ENCODE data around the gene THUMPD3. TPM values are rescaled to one million over a fixed set of nuclear protein-coding genes. Genes with fewer than 3 reads are reported as not detected.

Gene THUMPD3
- total RNA-seq, 1 donor = 42.7 TPM

DNA sequence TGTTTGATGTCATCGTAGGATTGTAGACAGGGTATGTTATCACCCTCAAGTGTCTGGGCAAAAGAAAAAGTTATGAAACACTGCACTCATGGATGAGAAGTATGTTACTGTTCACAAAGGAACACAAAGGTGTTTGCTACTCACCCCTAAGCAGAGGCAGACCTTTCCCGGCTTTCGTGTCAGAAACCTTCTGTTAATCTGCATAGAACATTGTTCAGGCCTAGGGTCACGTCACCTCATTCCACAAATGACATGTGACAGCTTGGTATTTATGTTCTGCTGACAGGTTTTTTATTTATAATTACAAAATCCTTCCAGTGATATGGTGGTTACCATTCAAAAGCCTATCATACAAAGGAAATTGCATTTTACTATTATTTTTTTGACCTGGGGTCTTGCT is 16.5 kb downstream of the THUMPD3 start:
- TF ChIP-seq, protein P1, sequence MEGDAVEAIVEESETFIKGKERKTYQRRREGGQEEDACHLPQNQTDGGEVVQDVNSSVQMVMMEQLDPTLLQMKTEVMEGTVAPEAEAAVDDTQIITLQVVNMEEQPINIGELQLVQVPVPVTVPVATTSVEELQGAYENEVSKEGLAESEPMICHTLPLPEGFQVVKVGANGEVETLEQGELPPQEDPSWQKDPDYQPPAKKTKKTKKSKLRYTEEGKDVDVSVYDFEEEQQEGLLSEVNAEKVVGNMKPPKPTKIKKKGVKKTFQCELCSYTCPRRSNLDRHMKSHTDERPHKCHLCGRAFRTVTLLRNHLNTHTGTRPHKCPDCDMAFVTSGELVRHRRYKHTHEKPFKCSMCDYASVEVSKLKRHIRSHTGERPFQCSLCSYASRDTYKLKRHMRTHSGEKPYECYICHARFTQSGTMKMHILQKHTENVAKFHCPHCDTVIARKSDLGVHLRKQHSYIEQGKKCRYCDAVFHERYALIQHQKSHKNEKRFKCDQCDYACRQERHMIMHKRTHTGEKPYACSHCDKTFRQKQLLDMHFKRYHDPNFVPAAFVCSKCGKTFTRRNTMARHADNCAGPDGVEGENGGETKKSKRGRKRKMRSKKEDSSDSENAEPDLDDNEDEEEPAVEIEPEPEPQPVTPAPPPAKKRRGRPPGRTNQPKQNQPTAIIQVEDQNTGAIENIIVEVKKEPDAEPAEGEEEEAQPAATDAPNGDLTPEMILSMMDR (IDR thresholded peaks at IDR 0.05; ENCODE audit: extremely low read depth, low read depth, low read length) = no peak
- H3K4me3 ChIP-seq (ENCODE audit: insufficient read depth, low read length) = no peak overlapping the region
- no peaks in the 10 kb centered on the region for H3K9me3 ChIP-seq (ENCODE audit: low read depth, low read length)
- no peak overlapping the region for H2AFZ ChIP-seq (ENCODE audit: low read length)
- H3K4me2 ChIP-seq (ENCODE audit: insufficient read depth, low read length) = no peak overlapping the region
- no peak overlapping the region for H3K27ac ChIP-seq (ENCODE audit: low read depth, low read length)
- no peak for DNase-seq (ENCODE audit: insufficient read length, low spot score, missing footprints)
- no peaks in the 10 kb centered on the region for H3K27me3 ChIP-seq (ENCODE audit: insufficient read depth, low read length)
- H4K20me1 ChIP-seq (ENCODE audit: insufficient read depth, low read length) = no peaks in the 10 kb centered on the region
- H3K4me1 ChIP-seq (ENCODE audit: insufficient read depth, low read length) = no peaks in the 10 kb centered on the region
- H3K36me3 ChIP-seq (ENCODE audit: insufficient read depth, low read length) = peaks cover 71% of the 10 kb centered on the region
- H3K79me2 ChIP-seq (ENCODE audit: insufficient read depth, low read length) = no peaks in the 10 kb centered on the region

DNA sequence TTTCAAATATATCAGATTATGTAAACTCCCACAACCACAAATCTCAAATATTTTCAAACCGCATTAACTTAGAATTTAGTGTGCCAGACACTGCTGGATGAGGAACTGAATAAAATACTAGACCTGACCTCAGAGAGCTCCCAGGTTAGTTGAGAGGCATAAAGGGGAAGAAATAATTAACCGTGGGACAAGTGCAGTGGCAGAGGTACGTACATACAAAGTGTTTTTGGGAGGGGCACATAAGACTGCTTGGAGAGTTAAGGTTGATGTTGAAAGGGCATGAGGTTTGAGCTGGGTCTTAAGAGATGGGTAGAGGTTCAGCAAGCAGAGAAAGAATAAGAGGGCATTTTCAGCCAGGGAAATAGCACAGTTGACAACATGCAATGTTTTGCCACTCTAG is 17.2 kb downstream of the THUMPD3 start:
- Histone ChIP-seq H3K27ac (ENCODE audit: low read depth, low read length) (no peak overlapping the region), H3K9me3 (ENCODE audit: low read depth, low read length) (no peaks in the 10 kb centered on the region), H3K79me2 (ENCODE audit: insufficient read depth, low read length) (no peaks in the 10 kb centered on the region), H4K20me1 (ENCODE audit: insufficient read depth, low read length) (no peaks in the 10 kb centered on the region), H3K36me3 (ENCODE audit: insufficient read depth, low read length) (peaks cover 71% of the 10 kb centered on the region), H3K27me3 (ENCODE audit: insufficient read depth, low read length) (no peaks in the 10 kb centered on the region), H3K4me3 (ENCODE audit: insufficient read depth, low read length) (no peak overlapping the region), H2AFZ (ENCODE audit: low read length) (no peak overlapping the region), H3K4me2 (ENCODE audit: insufficient read depth, low read length) (no peak overlapping the region), H3K4me1 (ENCODE audit: insufficient read depth, low read length) (peaks cover 3% of the 10 kb centered on the region)
- DNase-seq (ENCODE audit: insufficient read length, low spot score, missing footprints) = no peak
- TF ChIP-seq, protein P1 (IDR thresholded peaks at IDR 0.05; ENCODE audit: extremely low read depth, low read depth, low read length) = no peak

DNA sequence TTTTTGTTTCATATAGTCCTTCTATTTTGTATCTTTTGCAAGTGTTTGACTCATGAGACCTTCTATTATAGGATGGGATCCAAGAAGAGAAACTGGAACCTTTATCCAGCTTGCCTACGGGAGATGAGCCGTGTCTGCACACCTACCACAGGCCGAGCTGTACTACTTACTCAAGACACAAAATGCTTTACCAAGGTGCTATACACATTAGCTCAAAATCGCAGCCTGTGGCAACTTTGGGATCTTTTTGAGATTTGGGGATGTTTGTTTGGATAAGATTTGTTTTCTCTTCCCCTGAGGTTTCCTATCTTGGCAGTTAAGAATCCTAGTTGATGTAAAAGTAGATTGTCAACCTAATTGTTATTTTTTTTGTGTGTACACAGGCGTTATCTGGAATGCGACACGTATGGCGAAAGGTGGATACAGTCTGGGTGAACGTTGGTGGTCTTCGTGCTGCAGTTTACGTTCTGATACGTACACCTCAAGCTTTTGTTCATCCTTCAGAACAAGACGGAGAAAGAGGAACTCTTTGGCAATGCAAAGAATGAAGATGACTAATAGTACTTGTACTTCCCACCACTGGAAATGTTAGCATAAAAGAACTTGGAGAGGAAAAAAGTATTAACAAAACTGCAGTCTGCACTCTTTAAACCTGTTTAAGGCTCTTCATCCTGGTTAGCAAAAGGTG is 21.4 kb downstream of the THUMPD3 start:
- H3K4me3 ChIP-seq (ENCODE audit: insufficient read depth, low read length) = no peak overlapping the region
- peaks cover 14% of the 10 kb centered on the region for H3K79me2 ChIP-seq (ENCODE audit: insufficient read depth, low read length)
- no peak overlapping the region for H3K4me2 ChIP-seq (ENCODE audit: insufficient read depth, low read length)
- peaks cover 3% of the 10 kb centered on the region for H3K4me1 ChIP-seq (ENCODE audit: insufficient read depth, low read length)
- peaks cover 7% of the 10 kb centered on the region for H4K20me1 ChIP-seq (ENCODE audit: insufficient read depth, low read length)
- H3K36me3 ChIP-seq (ENCODE audit: insufficient read depth, low read length) = peaks cover 80% of the 10 kb centered on the region
- TF ChIP-seq, protein P1 (IDR thresholded peaks at IDR 0.05; ENCODE audit: extremely low read depth, low read depth, low read length) = no peak
- no peak for DNase-seq (ENCODE audit: insufficient read length, low spot score, missing footprints)
- no peak overlapping the region for H2AFZ ChIP-seq (ENCODE audit: low read length)
- no peak overlapping the region for H3K27ac ChIP-seq (ENCODE audit: low read depth, low read length)
- no peaks in the 10 kb centered on the region for H3K27me3 ChIP-seq (ENCODE audit: insufficient read depth, low read length)
- no peaks in the 10 kb centered on the region for H3K9me3 ChIP-seq (ENCODE audit: low read depth, low read length)

DNA sequence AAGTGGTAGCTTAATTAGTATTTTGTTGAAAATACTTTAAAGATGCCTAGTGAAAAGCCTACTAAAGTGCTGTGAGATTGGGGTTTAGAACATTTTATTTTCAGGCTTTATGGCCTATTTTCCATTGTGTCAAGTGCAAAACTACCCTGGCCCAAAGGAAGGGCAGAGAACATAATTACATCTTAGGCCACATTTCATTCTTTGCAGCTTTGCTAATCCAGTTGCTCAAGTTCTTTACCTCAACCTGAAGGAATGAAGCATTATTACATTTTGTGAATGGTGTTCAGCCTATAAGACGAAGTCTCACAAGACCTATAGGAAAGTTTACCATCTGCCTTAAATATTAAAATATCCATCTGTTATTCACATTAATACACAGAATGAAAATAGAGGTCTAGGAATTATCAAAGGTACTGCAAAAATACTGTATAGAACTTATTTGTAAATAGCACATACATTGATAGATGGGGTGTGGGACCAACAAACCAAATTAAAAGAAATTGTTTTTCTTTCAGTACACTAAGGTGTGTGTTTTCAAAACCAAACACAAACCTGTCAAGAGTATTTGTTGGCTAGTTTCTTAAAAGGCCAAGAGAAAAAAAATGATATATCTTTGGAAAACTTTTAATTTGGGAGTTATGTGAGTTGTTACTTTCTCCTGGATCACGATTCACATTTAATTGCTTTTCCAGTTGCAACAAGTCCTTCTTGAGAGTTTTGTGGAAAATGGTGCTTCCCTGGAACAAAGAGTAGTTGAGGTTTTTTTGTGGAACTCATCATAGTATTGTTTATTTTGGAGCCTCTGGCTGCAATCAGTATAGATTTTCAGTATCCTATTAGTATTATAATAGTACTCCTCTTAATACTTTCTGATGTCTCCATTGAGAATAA is 22.6 kb downstream of the THUMPD3 start:
- H3K4me3 ChIP-seq (ENCODE audit: insufficient read depth, low read length) = no peak overlapping the region
- no peak for DNase-seq (ENCODE audit: insufficient read length, low spot score, missing footprints)
- H3K79me2 ChIP-seq (ENCODE audit: insufficient read depth, low read length) = peaks cover 24% of the 10 kb centered on the region
- no peaks in the 10 kb centered on the region for H3K27me3 ChIP-seq (ENCODE audit: insufficient read depth, low read length)
- H3K9me3 ChIP-seq (ENCODE audit: low read depth, low read length) = no peaks in the 10 kb centered on the region
- peaks cover 80% of the 10 kb centered on the region for H3K36me3 ChIP-seq (ENCODE audit: insufficient read depth, low read length)
- no peak overlapping the region for H2AFZ ChIP-seq (ENCODE audit: low read length)
- H3K4me2 ChIP-seq (ENCODE audit: insufficient read depth, low read length) = no peak overlapping the region
- TF ChIP-seq, protein P1 (IDR thresholded peaks at IDR 0.05; ENCODE audit: extremely low read depth, low read depth, low read length) = no peak
- H3K27ac ChIP-seq (ENCODE audit: low read depth, low read length) = peak overlapping the region; percentile 1
- H4K20me1 ChIP-seq (ENCODE audit: insufficient read depth, low read length) = peaks cover 9% of the 10 kb centered on the region
- H3K4me1 ChIP-seq (ENCODE audit: insufficient read depth, low read length) = peaks cover 3% of the 10 kb centered on the region

Data from osteoblast (primary cell).